Panc1 (cell line): ENCODE data around the gene COL28A1. TPM values are rescaled to one million over a fixed set of nuclear protein-coding genes. Genes with fewer than 3 reads are reported as not detected.
"Not testable (repeated sequence)": the region's sequence is repeated elsewhere in the genome, so short reads cannot be mapped to it uniquely, and the experiment has no call there.

Experiments used
- ATAC-seq: fragments of 200-7000 bp; cut with Tn5 transposase; 2 replicates; pipeline ENCODE4 v1.9.1; 2020; ENCODE audit warnings: mild to moderate bottlenecking, moderate library complexity
- BruUV-seq: library from RNA; stranded (reverse); fragments of 400-500 nt; replicated peaks from 2 replicates; lab custom pipeline; 2021; lab: Mats Ljungman, UMichigan
- CTCF ChIA-PET: fragments of 300-600 bp; sonication (Branson Sonifier 250); formaldehyde crosslinking; loops from one replicate; lab custom pipeline; 2022; ENCODE audit warnings: antibody characterized with exemption; lab: Charles Lee
- POLR2A ChIA-PET: fragments of 300-600 bp; sonication (Branson Sonifier 250); formaldehyde crosslinking; loops from one replicate; lab custom pipeline; 2022; ENCODE audit warnings: antibody characterized with exemption; lab: Charles Lee
- DNase-seq: peaks from one replicate; pipeline ENCODE4 v3.0.0-alpha.2; 2010; ENCODE audit warnings: low read depth, low spot score
- H3K27ac ChIP-seq: 2 replicates; pipeline ENCODE4 v1.5.1; 2011; ENCODE audit warnings: mild to moderate bottlenecking, low read length, inconsistent platforms
- H3K27me3 ChIP-seq: fragments of 200-500 bp; sonication (Bioruptor generic); 2 replicates; pipeline ENCODE4 v1.6.0; 2014; ENCODE audit warnings: low read length, inconsistent platforms; ENCODE audit not compliant: control insufficient read depth, insufficient read depth
- H3K36me3 ChIP-seq: fragments of 200-500 bp; sonication (Bioruptor generic); 2 replicates; pipeline ENCODE4 v1.5.1; 2014; ENCODE audit warnings: inconsistent platforms, mild to moderate bottlenecking, low read length, moderate library complexity; ENCODE audit not compliant: control insufficient read depth, insufficient read depth
- H3K4me1 ChIP-seq: 2 replicates; pipeline ENCODE4 v1.5.1; 2011; ENCODE audit warnings: inconsistent platforms, mild to moderate bottlenecking, low read length, moderate library complexity; ENCODE audit not compliant: control insufficient read depth, insufficient read depth
- H3K4me3 ChIP-seq, 2 experiments: 2 replicates each; pipeline ENCODE4 v1.5.1; 2011 to 2012; ENCODE audit warnings: low read depth in 2 of 2, low read length in 2 of 2, mild to moderate bottlenecking in 2 of 2, inconsistent platforms in 1 of 2, moderate library complexity in 1 of 2
- H3K9me3 ChIP-seq: fragments of 200-500 bp; sonication (Bioruptor generic); 2 replicates; pipeline ENCODE4 v1.5.1; 2014; ENCODE audit warnings: low read depth, mild to moderate bottlenecking, inconsistent platforms, low read length, moderate library complexity; ENCODE audit not compliant: control insufficient read depth, insufficient read depth
- CTCF ChIP-seq: fragments of 450-650 bp; IDR thresholded peaks from 2 replicates; pipeline ENCODE4 v1.5.1; 2017; ENCODE audit warnings: mild to moderate bottlenecking
- POLR2AphosphoS5 ChIP-seq: IDR thresholded peaks from 2 replicates; pipeline ENCODE4 v1.6.1; 2012; ENCODE audit warnings: mild to moderate bottlenecking, low read depth, low read length, moderate library complexity
- SIN3A ChIP-seq: IDR thresholded peaks from 2 replicates; pipeline ENCODE4 v1.6.1; 2012; ENCODE audit warnings: low read depth, mild to moderate bottlenecking, low read length, moderate library complexity, borderline replicate concordance; ENCODE audit not compliant: insufficient read depth
- TCF7L2 ChIP-seq: IDR thresholded peaks from 2 replicates; pipeline ENCODE4 v1.6.1; 2011; ENCODE audit warnings: mild to moderate bottlenecking, low read depth, low read length, inconsistent platforms
- in situ Hi-C: cut with HindIII; loops from 2 replicates; pipeline ENCODE4 v1.10.0; 2016; ENCODE audit warnings: low sequenced_read_pairs, low pct_unique_long_range_greater_than_20kb
- intact Hi-C: fragments of 100-400 bp; cut with micrococcal nuclease; formaldehyde crosslinking; loops from one replicate; pipeline ENCODE4 v1.10.0; 2022; ENCODE audit not compliant: unreplicated experiment
- total RNA-seq: library from RNA; stranded (reverse); gene quantifications from one replicate; pipeline ENCODE4 v1.2.1, GENCODE V29; 2021; ENCODE audit not compliant: unreplicated experiment
- TF ChIP-seq, protein P1 (sequence below), 2 experiments: IDR thresholded peaks; 2 replicates each; pipeline ENCODE4 v1.6.1; 2011 to 2012; ENCODE audit warnings: low read depth in 2 of 2, control low read depth in 1 of 2, low read length in 1 of 2, mild to moderate bottlenecking in 1 of 2, moderate library complexity in 1 of 2; ENCODE audit not compliant: insufficient read depth in 1 of 2

Gene COL28A1
- total RNA-seq, 1 experiment from 2014 or later, result not detected

DNA sequence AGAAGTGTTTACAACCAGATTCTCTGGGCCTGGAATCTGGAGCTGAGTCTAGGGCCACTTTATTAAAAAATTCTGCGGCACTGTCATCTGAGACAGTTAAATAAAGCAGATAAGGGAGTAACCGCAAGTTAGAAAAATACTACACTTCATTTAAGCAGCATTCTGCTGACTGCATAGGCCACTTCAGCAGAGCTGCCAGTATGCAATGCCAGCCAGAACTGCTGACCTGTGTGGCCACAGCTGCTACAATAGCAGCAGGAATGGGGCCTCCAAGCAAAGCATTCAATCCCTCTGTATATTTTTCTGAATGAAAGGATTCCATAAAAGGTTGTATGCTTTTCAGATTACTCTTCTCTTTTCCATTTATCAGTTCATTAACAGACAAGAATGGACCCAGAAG lies 136.0 kb downstream of the COL28A1 start:
- no peaks in the 10 kb centered on the region for H3K4me1 ChIP-seq
- H3K27me3 ChIP-seq, result no peaks in the 10 kb centered on the region
- BruUV-seq, result no TSS peak
- no peaks in the 10 kb centered on the region for H3K36me3 ChIP-seq
- in situ Hi-C loops (no loop called here), intact Hi-C loops (loop anchor here (10.0 kb wide), 1 partner anchor 445 kb away; no protein-coding TSS in a partner anchor)
- ATAC-seq (no peak), DNase-seq (no peak)
- ChIA-PET CTCF (no interaction called here), POLR2A (no interaction called here)
- H3K27ac ChIP-seq, result no peak overlapping the region
- TF ChIP-seq, protein P1, sequence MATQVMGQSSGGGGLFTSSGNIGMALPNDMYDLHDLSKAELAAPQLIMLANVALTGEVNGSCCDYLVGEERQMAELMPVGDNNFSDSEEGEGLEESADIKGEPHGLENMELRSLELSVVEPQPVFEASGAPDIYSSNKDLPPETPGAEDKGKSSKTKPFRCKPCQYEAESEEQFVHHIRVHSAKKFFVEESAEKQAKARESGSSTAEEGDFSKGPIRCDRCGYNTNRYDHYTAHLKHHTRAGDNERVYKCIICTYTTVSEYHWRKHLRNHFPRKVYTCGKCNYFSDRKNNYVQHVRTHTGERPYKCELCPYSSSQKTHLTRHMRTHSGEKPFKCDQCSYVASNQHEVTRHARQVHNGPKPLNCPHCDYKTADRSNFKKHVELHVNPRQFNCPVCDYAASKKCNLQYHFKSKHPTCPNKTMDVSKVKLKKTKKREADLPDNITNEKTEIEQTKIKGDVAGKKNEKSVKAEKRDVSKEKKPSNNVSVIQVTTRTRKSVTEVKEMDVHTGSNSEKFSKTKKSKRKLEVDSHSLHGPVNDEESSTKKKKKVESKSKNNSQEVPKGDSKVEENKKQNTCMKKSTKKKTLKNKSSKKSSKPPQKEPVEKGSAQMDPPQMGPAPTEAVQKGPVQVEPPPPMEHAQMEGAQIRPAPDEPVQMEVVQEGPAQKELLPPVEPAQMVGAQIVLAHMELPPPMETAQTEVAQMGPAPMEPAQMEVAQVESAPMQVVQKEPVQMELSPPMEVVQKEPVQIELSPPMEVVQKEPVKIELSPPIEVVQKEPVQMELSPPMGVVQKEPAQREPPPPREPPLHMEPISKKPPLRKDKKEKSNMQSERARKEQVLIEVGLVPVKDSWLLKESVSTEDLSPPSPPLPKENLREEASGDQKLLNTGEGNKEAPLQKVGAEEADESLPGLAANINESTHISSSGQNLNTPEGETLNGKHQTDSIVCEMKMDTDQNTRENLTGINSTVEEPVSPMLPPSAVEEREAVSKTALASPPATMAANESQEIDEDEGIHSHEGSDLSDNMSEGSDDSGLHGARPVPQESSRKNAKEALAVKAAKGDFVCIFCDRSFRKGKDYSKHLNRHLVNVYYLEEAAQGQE (IDR thresholded peaks at IDR 0.05; ENCODE audit: insufficient read depth in 1 of 2, low read depth in 2 of 2, low read length in 1 of 2), result no peak
- TF ChIP-seq SIN3A (no peak), POLR2AphosphoS5 (no peak), TCF7L2 (no peak)
- H3K4me3 ChIP-seq, result no peak overlapping the region
- no peaks in the 10 kb centered on the region for H3K9me3 ChIP-seq

GRCh38 chr7:7395785-7396184 lies 139.9 kb downstream of the COL28A1 start:
- no peaks in the 10 kb centered on the region for H3K9me3 ChIP-seq
- POLR2A ChIA-PET, result no interaction called here
- CTCF ChIA-PET, result no interaction called here

DNA sequence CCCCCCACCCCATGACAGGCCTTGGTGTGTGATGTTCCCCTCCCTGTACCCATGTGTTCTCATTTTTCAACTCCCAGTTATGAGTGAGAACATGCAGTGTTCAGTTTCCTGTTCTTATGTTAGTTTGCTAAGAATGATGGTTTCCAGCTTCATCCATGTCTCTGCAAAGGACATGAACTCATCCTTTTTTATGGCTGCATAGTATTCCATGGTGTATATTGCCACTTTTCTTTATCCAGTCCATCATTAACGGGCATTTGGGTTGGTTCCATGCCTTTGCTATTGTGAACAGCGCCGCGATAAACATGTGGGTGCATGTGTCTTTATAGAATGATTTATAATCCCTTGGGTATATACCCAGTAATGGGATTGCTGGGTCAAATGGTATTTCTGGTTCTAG lies 147.5 kb downstream of the COL28A1 start:
- CTCF ChIA-PET, H3K9me3 ChIP-seq, BruUV-seq, in situ Hi-C loops, H3K36me3 ChIP-seq, intact Hi-C loops, ATAC-seq, H3K4me3 ChIP-seq, H3K4me1 ChIP-seq, POLR2A ChIA-PET, DNase-seq, H3K27me3 ChIP-seq, H3K27ac ChIP-seq: not testable (repeated sequence)

More at GRCh38 chr7:7395785-7396184, 139.9 kb downstream of the COL28A1 start:
- no peaks in the 10 kb centered on the region for H3K27me3 ChIP-seq
- H3K36me3 ChIP-seq, result no peaks in the 10 kb centered on the region
- intact Hi-C loops, result no loop called here
- H3K27ac ChIP-seq, result no peak overlapping the region
- TF ChIP-seq SIN3A (no peak), POLR2AphosphoS5 (no peak), TCF7L2 (no peak), CTCF (no peak)
- TF ChIP-seq, protein P1 (IDR thresholded peaks at IDR 0.05; ENCODE audit: insufficient read depth in 1 of 2, low read depth in 2 of 2, low read length in 1 of 2), result no peak
- BruUV-seq, result no TSS peak
- H3K4me1 ChIP-seq, result no peaks in the 10 kb centered on the region
- H3K4me3 ChIP-seq, result no peak overlapping the region
- ATAC-seq, result no peak
- in situ Hi-C loops, result no loop called here
- DNase-seq, result no peak
